WTC11 (cell line): ENCODE measurements around the gene ARMC9.

Experiments
- CTCF ChIP-seq: fragments of 200-600 bp; IDR thresholded peaks from 2 replicates; pipeline ENCODE4 v1.8.0; 2022; ENCODE audit warnings: antibody characterized with exemption
- E2F4 ChIP-seq: sonication (generic); formaldehyde crosslinking; IDR thresholded peaks from 2 replicates; pipeline ENCODE4 v1.8.1; 2022; ENCODE audit warnings: low read depth, mild to moderate bottlenecking, moderate library complexity, missing genetic modification reagents, borderline replicate concordance
- ESRRA ChIP-seq: sonication (generic); formaldehyde crosslinking; IDR thresholded peaks from 2 replicates; pipeline ENCODE4 v1.8.1; 2022; ENCODE audit warnings: mild to moderate bottlenecking, missing genetic modification reagents, borderline replicate concordance
- ZNF425 ChIP-seq: fragments of 250-450 bp; sonication (Bioruptor Pico); conservative IDR thresholded peaks from 2 replicates; pipeline ENCODE4 v1.9.0; 2021; ENCODE audit warnings: mild to moderate bottlenecking

- no peak for TF ChIP-seq CTCF
- TF ChIP-seq E2F4 (CRISPR knock-in tag) = no peak
- TF ChIP-seq ESRRA = no peak
- no peak for TF ChIP-seq ZNF425
Observed at GRCh38 chr2:231189171-231189530, 9.3 kb upstream of the ARMC9 start.
